Brain microvascular endothelial cell (primary cell): ENCODE results near the gene SLC39A5.

Source experiments
- DNase-seq: peaks from one replicate; pipeline ENCODE4 v3.0.0-alpha.2; 2020
- H3K27ac ChIP-seq: fragments of 250-450 bp; sonication (Bioruptor Pico); 2 replicates; pipeline ENCODE4 v1.5.1; 2020; ENCODE audit warnings: mild to moderate bottlenecking, moderate library complexity
- H3K27me3 ChIP-seq: fragments of 250-450 bp; sonication (Bioruptor Pico); replicated peaks from 2 replicates; pipeline ENCODE4 v1.5.1; 2020; ENCODE audit warnings: mild to moderate bottlenecking
- H3K36me3 ChIP-seq: fragments of 250-450 bp; sonication (Bioruptor Pico); replicated peaks from 2 replicates; pipeline ENCODE4 v1.5.1; 2020; ENCODE audit warnings: mild to moderate bottlenecking
- H3K4me3 ChIP-seq: 2 replicates; pipeline ENCODE4 v1.5.1; 2011; ENCODE audit warnings: low read depth, mild to moderate bottlenecking, control low read depth, low read length, moderate library complexity
- CTCF ChIP-seq: IDR thresholded peaks from 2 replicates; pipeline ENCODE4 v1.5.1; 2011; ENCODE audit warnings: low read depth, mild to moderate bottlenecking, moderate library complexity, low read length, control low read depth, inconsistent platforms; ENCODE audit errors: missing control alignments
- in situ Hi-C: cut with HindIII; loops from 2 replicates; pipeline ENCODE4 v1.10.0; 2017; ENCODE audit warnings: low sequenced_read_pairs, low pct_ligation_motif_present

The SLC39A5 gene

DNA sequence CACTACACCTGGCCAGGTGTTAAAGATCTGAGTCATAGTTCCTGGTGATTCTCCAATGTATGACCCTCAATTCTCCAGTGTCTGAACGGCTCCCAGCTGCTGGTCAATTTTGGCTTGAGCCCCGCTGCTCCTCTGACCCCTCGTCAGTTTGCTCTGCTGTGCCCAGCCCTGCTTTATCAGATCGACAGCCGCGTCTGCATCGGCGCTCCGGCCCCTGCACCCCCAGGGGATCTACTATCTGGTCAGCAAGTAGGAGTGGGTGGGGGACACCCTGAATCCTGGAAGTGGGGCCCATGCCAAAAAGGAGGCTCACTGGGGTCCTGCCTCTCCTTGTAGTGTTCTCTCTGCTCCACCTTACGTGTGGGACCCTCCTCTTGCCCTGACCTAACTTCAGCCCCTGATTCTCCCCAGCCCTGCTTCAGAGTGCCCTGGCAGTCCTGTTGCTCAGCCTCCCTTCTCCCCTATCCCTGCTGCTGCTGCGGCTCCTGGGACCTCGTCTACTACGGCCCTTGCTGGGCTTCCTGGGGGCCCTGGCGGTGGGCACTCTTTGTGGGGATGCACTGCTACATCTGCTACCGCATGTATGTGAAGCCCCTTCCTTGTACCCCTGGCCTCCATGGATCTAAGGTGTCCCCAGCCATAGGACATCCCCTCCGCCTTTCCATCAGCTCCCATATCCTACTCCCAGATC, 5.0 kb downstream of the SLC39A5 start:
- in situ Hi-C loops: no loop called here
- Histone ChIP-seq H3K27ac (no peak overlapping the region), H3K36me3 (peaks cover 10% of the 10 kb centered on the region), H3K4me3 (no peak overlapping the region), H3K27me3 (no peaks in the 10 kb centered on the region)
- TF ChIP-seq CTCF: no peak
- DNase-seq: no peak

DNA sequence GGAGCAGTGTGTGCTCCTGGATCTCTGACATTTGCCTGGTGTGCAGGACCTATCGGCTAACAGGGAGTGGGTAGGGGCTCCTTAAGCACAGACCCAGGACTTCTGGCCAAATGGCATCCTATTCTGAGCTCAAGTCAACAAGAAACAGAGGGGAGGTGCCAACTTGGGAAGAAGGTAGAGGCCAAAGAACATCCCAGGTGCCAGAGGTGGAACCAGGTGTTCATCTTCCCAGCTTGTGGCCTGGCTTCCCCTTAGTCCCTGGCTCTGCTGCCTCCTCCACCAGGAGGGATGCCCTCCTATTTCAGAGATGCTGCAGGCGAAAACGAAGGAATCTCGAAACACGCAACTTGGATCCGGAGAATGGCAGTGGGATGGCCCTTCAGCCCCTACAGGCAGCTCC, 6.2 kb downstream of the SLC39A5 start:
- TF ChIP-seq CTCF: no peak
- H3K27ac ChIP-seq: no peak overlapping the region
- peaks cover 16% of the 10 kb centered on the region for H3K36me3 ChIP-seq
- DNase-seq: no peak
- H3K27me3 ChIP-seq: no peaks in the 10 kb centered on the region
- in situ Hi-C loops: no loop called here
- no peak overlapping the region for H3K4me3 ChIP-seq

DNA sequence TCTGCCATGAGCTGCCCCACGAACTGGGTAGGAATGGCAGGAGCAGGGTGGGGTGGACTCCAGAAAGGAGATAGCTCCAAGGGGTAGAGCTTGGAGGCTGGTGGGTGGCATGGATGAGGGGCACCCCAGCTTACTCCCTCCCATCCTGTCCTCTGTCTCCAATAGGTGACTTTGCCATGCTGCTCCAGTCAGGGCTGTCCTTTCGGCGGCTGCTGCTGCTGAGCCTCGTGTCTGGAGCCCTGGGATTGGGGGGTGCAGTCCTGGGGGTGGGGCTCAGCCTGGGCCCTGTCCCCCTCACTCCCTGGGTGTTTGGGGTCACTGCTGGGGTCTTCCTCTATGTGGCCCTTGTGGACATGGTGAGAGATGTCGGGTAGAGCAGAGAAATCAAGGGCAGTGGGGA, 7.1 kb downstream of the SLC39A5 start:
- peaks cover 25% of the 10 kb centered on the region for H3K36me3 ChIP-seq
- no peak for DNase-seq
- no peaks in the 10 kb centered on the region for H3K27me3 ChIP-seq
- H3K4me3 ChIP-seq: no peak overlapping the region
- no peak overlapping the region for H3K27ac ChIP-seq
- no peak for TF ChIP-seq CTCF
- in situ Hi-C loops: no loop called here

DNA sequence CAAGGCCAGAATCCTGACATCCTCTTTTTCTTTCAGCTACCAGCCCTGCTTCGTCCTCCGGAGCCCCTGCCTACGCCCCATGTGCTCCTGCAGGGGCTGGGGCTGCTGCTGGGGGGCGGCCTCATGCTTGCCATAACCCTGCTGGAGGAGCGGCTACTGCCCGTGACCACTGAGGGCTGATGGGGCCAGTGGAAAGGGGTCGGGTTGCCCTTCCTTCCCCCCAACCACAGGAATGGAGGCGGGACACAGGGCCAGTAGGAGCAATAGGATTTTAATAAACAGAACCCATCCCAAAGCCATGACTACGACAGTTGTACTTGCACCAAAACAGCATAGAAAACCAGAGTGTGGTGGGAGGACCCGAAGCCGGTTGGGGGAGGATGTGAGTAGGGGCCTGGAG, 7.7 kb downstream of the SLC39A5 start:
- Histone ChIP-seq H3K36me3 (peaks cover 30% of the 10 kb centered on the region), H3K27ac (no peak overlapping the region), H3K4me3 (no peak overlapping the region), H3K27me3 (no peaks in the 10 kb centered on the region)
- in situ Hi-C loops: no loop called here
- no peak for TF ChIP-seq CTCF
- no peak for DNase-seq

DNA sequence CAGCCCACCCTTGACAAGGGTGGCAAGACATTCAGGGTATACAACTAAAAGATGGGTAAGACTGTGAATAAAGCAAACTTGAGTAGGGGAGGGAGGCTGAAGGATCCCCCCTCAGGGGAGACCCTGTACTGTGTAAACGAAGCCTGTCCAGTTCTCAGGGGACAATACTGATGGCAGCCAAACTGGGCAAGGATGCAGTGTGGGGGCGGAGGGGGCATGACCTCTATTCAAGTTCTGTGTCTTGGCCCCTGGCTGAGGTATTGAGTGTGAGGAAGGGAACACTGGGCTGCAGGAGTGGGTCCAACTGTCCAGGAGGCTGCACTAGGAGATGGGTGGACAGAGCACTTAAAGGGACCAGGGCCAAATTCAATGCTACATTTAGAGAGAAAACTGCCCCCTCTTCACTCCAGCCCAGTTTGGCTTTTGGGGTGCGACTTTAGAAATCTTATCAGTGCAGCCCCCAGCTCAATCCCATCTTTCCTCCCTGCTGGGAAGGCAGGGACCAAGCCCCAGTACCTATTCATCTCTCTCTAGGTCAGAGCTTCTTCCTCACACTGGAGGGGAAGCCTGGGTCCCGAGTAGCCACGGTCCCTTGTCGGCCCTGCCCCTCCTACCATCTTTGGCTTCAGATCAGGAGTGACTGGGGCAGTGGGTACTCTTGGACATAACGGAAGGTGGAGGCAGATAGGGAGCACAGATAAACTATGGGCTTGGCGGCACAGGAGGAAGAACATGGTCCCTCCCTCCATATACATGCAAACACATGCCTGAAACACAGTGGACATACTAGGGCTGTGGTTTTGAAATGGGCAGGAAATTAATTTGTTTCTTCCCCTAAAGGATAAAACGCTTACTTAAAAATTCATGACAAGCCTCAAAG, 11.8 kb downstream of the SLC39A5 start:
- no peak for DNase-seq
- Histone ChIP-seq H3K27me3 (no peaks in the 10 kb centered on the region), H3K27ac (no peak overlapping the region), H3K4me3 (no peak overlapping the region), H3K36me3 (peaks cover 62% of the 10 kb centered on the region)
- no peak for TF ChIP-seq CTCF
- in situ Hi-C loops: no loop called here
